HG03439 (cell line): Measurements from ENCODE around the gene WDR62.

Experiments used
- ATAC-seq: cut with Tn5 transposase; IDR thresholded peaks from one replicate; pipeline ENCODE4 v1.9.1; 2021; ENCODE audit warnings: mild to moderate bottlenecking, moderate library complexity; ENCODE audit not compliant: unreplicated experiment

Gene WDR62

GRCh38 chr19:36073121-36073876 lies 18.6 kb downstream of the WDR62 start:
- no peak for ATAC-seq

GRCh38 chr19:36079389-36079945 lies 24.8 kb downstream of the WDR62 start:
- no peak for ATAC-seq

- no peak for ATAC-seq
These were observed 26.7 kb downstream of the WDR62 start for GRCh38 chr19:36081385-36081784.

GRCh38 chr19:36081894-36082293 lies 27.2 kb downstream of the WDR62 start:
- no peak for ATAC-seq

- ATAC-seq = no peak
These were observed 28.2 kb downstream of the WDR62 start for GRCh38 chr19:36082916-36083315.

- no peak for ATAC-seq
These were observed 29.7 kb downstream of the WDR62 start for GRCh38 chr19:36084231-36085009.

- no peak for ATAC-seq
These were observed 31.6 kb downstream of the WDR62 start for GRCh38 chr19:36086326-36086725.

- ATAC-seq = no peak
These were observed 35.1 kb downstream of the WDR62 start for GRCh38 chr19:36089847-36090246.

- no peak for ATAC-seq
These were observed 36.4 kb downstream of the WDR62 start for GRCh38 chr19:36090910-36091695.

GRCh38 chr19:36092566-36092965 lies 37.9 kb downstream of the WDR62 start:
- ATAC-seq = no peak

- ATAC-seq = no peak
These were observed 38.5 kb downstream of the WDR62 start for GRCh38 chr19:36093146-36093662.

GRCh38 chr19:36093687-36094086 lies 39.0 kb downstream of the WDR62 start:
- ATAC-seq = no peak

GRCh38 chr19:36097036-36097435 lies 42.3 kb downstream of the WDR62 start:
- no peak for ATAC-seq

GRCh38 chr19:36099166-36099785 lies 44.6 kb downstream of the WDR62 start:
- ATAC-seq = no peak

GRCh38 chr19:36100476-36100875 lies 45.8 kb downstream of the WDR62 start:
- ATAC-seq = no peak

- ATAC-seq = no peak
These were observed 47.0 kb downstream of the WDR62 start for GRCh38 chr19:36101550-36102327.

GRCh38 chr19:36103040-36103626 lies 48.4 kb downstream of the WDR62 start:
- ATAC-seq = no peak

GRCh38 chr19:36103842-36104552 lies 49.3 kb downstream of the WDR62 start:
- no peak for ATAC-seq

GRCh38 chr19:36106441-36106840 lies 51.7 kb downstream of the WDR62 start:
- ATAC-seq = no peak
